Measurements from ENCODE around the gene PROP1. TPM values are rescaled to one million over a fixed set of nuclear protein-coding genes. Genes with fewer than 3 reads are reported as not detected.
A peak's percentile ranks its signal among the peaks of the same experiment; 100 is the strongest.
"Not testable (repeated sequence)": the region's sequence is repeated elsewhere in the genome, so short reads cannot be mapped to it uniquely, and the experiment has no call there.

PROP1 gene
- total and polyA plus RNA-seq, 12 donors: not detected

- intact Hi-C loops (cut with DNase I): no loop called here
- Histone ChIP-seq H3K27ac (no peak overlapping the region), H3K4me3 (no peak overlapping the region), H3K36me3 (replicated peaks in 1 of 2) (no peaks in the 10 kb centered on the region), H3K4me1 (replicated peaks in 1 of 2) (no peaks in the 10 kb centered on the region), H3K9me3 (replicated peaks in 1 of 3) (no peaks in the 10 kb centered on the region), H3K27me3 (peaks cover 33% of the 10 kb centered on the region)
- 65 to 72% (median 71%) methylated on average over 25 to 26 of the region's 26 CpGs for WGBS, 4 donors
- TF ChIP-seq POLR2A (IDR thresholded peaks at IDR 0.05) (no peak), CTCF (IDR thresholded peaks at IDR 0.05) (no peak)
- DNase-seq: peak in 1 of 7 donors; percentile 13
These were observed 14.6 kb downstream of the PROP1 start for GRCh38 chr5:177981296-177982071.

- WGBS, 4 donors: 42 to 55% (median 45%) methylated on average over 7 to 10 of the region's 10 CpGs
- peaks cover 28% of the 10 kb centered on the region for H3K27me3 ChIP-seq
- H3K36me3 ChIP-seq (replicated peaks in 1 of 2): no peaks in the 10 kb centered on the region
- intact Hi-C loops (cut with DNase I): no loop called here
- H3K4me1 ChIP-seq (replicated peaks in 1 of 2): no peaks in the 10 kb centered on the region
- no peak overlapping the region for H3K4me3 ChIP-seq
- TF ChIP-seq POLR2A (IDR thresholded peaks at IDR 0.05): no peak
- TF ChIP-seq CTCF (IDR thresholded peaks at IDR 0.05): no peak
- H3K9me3 ChIP-seq (replicated peaks in 1 of 3): no peaks in the 10 kb centered on the region
- no peak overlapping the region for H3K27ac ChIP-seq
- DNase-seq: peak in 1 of 7 donors; percentile 14
These were observed 15.3 kb downstream of the PROP1 start for GRCh38 chr5:177980743-177981151.

DNA sequence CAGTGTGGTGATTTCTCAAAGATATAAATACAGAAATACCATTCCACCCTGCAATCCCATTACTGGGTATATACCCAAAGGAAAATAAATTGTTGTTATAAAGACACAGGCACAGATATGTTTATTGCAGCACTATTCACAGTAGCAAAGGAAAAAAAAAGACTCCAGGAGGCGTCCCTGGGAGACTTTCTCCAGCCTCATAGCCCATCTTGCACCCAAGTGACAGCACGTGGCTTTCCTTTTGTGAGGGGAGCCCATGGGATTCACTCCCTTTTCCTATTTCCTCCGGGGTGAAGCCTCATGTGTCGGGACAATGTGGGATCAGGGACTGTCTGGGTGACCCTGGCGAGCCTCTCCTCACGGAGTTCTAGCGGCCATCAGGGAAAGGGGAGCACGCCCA lies 18.4 kb downstream of the PROP1 start:
- intact Hi-C loops (cut with DNase I); H3K4me3 ChIP-seq; H3K27ac ChIP-seq; H3K4me1 ChIP-seq (replicated peaks in 1 of 2); H3K9me3 ChIP-seq (replicated peaks in 1 of 3); H3K36me3 ChIP-seq (replicated peaks in 1 of 2): not testable (repeated sequence)
- peak in 1 of 7 donors; percentile 6 for DNase-seq
- 33 to 63% (median 45%) methylated on average over 4 to 8 of the region's 8 CpGs for WGBS, 4 donors
- H3K27me3 ChIP-seq: peaks cover 15% of the 10 kb centered on the region

- peaks cover 8% of the 10 kb centered on the region for H3K27me3 ChIP-seq
- no peaks in the 10 kb centered on the region for H3K4me1 ChIP-seq (replicated peaks in 1 of 2)
- H3K4me3 ChIP-seq: no peak overlapping the region
- intact Hi-C loops (cut with DNase I): no loop called here
- TF ChIP-seq POLR2A (IDR thresholded peaks at IDR 0.05): no peak
- TF ChIP-seq CTCF (IDR thresholded peaks at IDR 0.05): no peak
- DNase-seq: peak in 1 of 7 donors; percentile 5
- H3K36me3 ChIP-seq (replicated peaks in 1 of 2): no peaks in the 10 kb centered on the region
- no peaks in the 10 kb centered on the region for H3K9me3 ChIP-seq (replicated peaks in 1 of 3)
- no peak overlapping the region for H3K27ac ChIP-seq
- WGBS, 4 donors: 66 to 79% (median 71%) methylated on average over 5 of the region's 5 CpGs
These were observed 22.9 kb downstream of the PROP1 start for GRCh38 chr5:177973066-177973635.

Data from adrenal gland (tissue), 12 donors.